Measurements from ENCODE around the gene UNG. TPM values are rescaled to one million over a fixed set of nuclear protein-coding genes. Genes with fewer than 3 reads are reported as not detected.

The UNG gene
- total RNA-seq = 16.1 and 17.2 TPM in 2 replicates

GRCh38 chr12:109097435-109098182, at the start of gene UNG:
Gene UNG (plus strand): TSS chr12:109097597. CDS start chr12:109097680, 83 bp downstream.

GRCh38 chr12:109052414-109053323, 44.7 kb upstream of the UNG start, which contains the start of gene USP30:
Gene USP30 (plus strand): TSS chr12:109052576. CDS start chr12:109052679, 103 bp downstream.

GRCh38 chr12:109093022-109093918, 4.1 kb upstream of the UNG start, which contains the start of gene ALKBH2:
Gene ALKBH2 (minus strand): TSS chr12:109093472. CDS start chr12:109092786, 686 bp downstream.

DNA sequence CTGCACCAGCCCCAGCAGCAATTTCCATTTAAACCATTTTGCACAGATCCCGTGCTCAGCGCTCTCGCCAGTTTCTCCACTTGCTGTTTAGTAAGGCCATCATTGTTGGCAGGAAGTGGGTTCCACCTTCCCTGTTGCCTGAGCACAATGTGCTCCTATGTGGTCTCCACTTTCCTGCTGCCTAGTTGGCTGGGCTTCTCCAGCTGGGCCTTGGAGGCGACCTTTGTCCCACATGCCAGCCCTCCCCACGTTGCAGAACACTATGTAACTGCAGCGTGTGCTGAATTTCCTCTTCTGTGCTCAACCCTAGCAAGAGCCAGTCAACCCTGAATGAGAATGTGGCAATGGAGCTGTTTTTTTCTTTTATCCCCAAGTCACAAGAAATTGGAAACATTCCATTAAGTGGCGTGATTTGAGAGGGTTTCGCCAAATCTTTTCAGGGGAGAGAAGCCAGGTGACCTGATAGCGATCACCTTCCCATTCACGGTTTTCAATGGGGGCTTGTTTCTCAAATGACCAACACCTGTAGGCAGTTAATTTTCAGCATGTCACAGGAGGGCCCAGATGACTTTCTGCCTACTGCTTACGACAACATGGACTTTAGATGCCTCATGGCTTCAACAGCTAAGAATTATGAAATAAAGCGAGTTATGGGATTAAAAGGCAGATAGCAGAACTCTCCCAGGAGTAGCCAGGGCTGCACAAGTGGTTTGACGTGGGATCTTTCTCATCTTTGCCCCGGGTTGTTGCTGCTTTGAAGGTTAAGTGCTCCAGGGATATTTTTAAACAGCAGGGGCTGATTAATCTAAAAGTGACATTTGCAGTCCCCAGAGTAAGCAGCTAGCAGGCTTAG, 18.6 kb downstream of the UNG start, which contains the start of gene ACACB:
ACACB (plus strand) TSS at position 830 of the 853 bp plus-strand sequence. CDS start 22,819 bp downstream, outside the sequence.

Other genes with a start within 250 kb of the UNG start
- gene SSH1, start 240.0 kb upstream of the UNG start, total RNA-seq = 54.4 and 68.6 TPM in 2 replicates
- not detected in 2 replicates for gene DAO, start 217.5 kb upstream of the UNG start, total RNA-seq
- not detected in 2 replicates for gene SVOP, start 76.5 kb upstream of the UNG start, total RNA-seq
- 7.8 and 11.5 TPM in 2 replicates for gene USP30, start 45.0 kb upstream of the UNG start, total RNA-seq
- gene ALKBH2, start 4.1 kb upstream of the UNG start, total RNA-seq = 12.6 and 13.8 TPM in 2 replicates
- gene ACACB, start 19.0 kb downstream of the UNG start, total RNA-seq = 2.2 and 5.2 TPM in 2 replicates
- gene FOXN4, start 211.7 kb downstream of the UNG start, total RNA-seq = not detected in 2 replicates